ENCODE results near the gene DACT2. TPM values are rescaled to one million over a fixed set of nuclear protein-coding genes. Genes with fewer than 3 reads are reported as not detected.

DACT2 gene
- total and polyA plus RNA-seq, 7 donors = 0.01 to 0.17 TPM; not detected in 5

GRCh38 chr6:168264593-168265335 is 54.8 kb downstream of the DACT2 start:
- no peak for DNase-seq
- no peaks in the 10 kb centered on the region for H3K9me3 ChIP-seq
- intact Hi-C loops (cut with DNase I) = no loop called here
- TF ChIP-seq CTCF (IDR thresholded peaks at IDR 0.05) = no peak
- H3K27ac ChIP-seq = no peak overlapping the region
- 42 to 54% (median 45%) methylated on average over 18 to 19 of the region's 19 CpGs for WGBS, 3 donors
- no peaks in the 10 kb centered on the region for H3K4me1 ChIP-seq
- no peaks in the 10 kb centered on the region for H3K36me3 ChIP-seq (ENCODE audit: insufficient read depth in 1 of 2, low read depth in 1 of 2)
- no peak overlapping the region for H3K4me3 ChIP-seq
- peaks cover 0 to 9% (median 2%) of the 10 kb centered on the region in 3 donors for H3K27me3 ChIP-seq (ENCODE audit: insufficient read depth in 3 of 3, low read length in 2 of 3)
- ATAC-seq = no peak

DNA sequence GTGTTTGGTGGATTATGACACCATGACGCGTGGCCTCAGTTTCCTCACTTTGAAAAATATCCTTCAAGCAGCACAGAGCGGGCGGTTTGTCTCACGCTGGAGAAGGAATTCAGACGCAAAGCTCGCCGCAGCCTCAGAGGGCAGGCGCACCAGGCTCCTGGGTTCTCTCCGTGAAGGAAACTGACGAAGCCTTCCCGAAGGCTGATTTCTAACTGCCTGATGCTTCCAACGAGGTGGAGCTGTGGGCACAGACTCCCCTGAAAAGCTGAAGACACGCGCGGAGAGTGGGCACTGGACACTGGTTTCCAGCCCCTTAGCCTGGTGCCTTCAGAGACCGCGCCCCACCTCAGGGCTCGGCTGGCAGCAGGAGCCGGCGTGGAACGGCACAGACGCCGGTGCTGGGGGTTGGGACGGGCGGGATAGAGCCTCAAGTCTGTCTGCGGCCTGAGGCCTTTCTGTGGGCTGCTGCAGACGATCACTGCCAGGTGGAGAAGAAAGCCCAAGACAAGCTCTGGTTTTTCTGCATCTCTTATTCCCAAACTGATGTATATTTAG is 56.1 kb downstream of the DACT2 start:
- H3K27me3 ChIP-seq (ENCODE audit: insufficient read depth in 3 of 3, low read length in 2 of 3) = peaks cover 0 to 9% (median 2%) of the 10 kb centered on the region in 3 donors
- H3K4me1 ChIP-seq = no peaks in the 10 kb centered on the region
- DNase-seq = no peak
- ATAC-seq = no peak
- no peak overlapping the region for H3K4me3 ChIP-seq
- H3K27ac ChIP-seq = no peak overlapping the region
- intact Hi-C loops (cut with DNase I) = no loop called here
- 91 to 95% (median 94%) methylated on average over 28 of the region's 28 CpGs for WGBS, 3 donors
- H3K36me3 ChIP-seq (ENCODE audit: insufficient read depth in 1 of 2, low read depth in 1 of 2) = no peaks in the 10 kb centered on the region
- H3K9me3 ChIP-seq = no peaks in the 10 kb centered on the region
- no peak for TF ChIP-seq CTCF (IDR thresholded peaks at IDR 0.05)

- 91 to 95% (median 94%) methylated on average over 12 of the region's 12 CpGs for WGBS, 3 donors
- no peaks in the 10 kb centered on the region for H3K4me1 ChIP-seq
- intact Hi-C loops (cut with DNase I) = no loop called here
- no peak for ATAC-seq
- H3K27ac ChIP-seq = no peak overlapping the region
- no peak for DNase-seq
- H3K4me3 ChIP-seq = no peak overlapping the region
- H3K27me3 ChIP-seq (ENCODE audit: insufficient read depth in 3 of 3, low read length in 2 of 3) = peaks cover 0 to 9% (median 2%) of the 10 kb centered on the region in 3 donors
- no peaks in the 10 kb centered on the region for H3K9me3 ChIP-seq
- no peaks in the 10 kb centered on the region for H3K36me3 ChIP-seq (ENCODE audit: insufficient read depth in 1 of 2, low read depth in 1 of 2)
- no peak for TF ChIP-seq CTCF (IDR thresholded peaks at IDR 0.05)
These were observed 58.3 kb downstream of the DACT2 start for GRCh38 chr6:168261234-168261633.

GRCh38 chr6:168260420-168260987 is 59.1 kb downstream of the DACT2 start:
- DNase-seq (no peak), ATAC-seq (no peak)

More at GRCh38 chr6:168260420-168260987, 59.1 kb downstream of the DACT2 start:
- 82 to 86% (median 84%) methylated on average over 23 to 24 of the region's 24 CpGs for WGBS, 3 donors
- intact Hi-C loops (cut with DNase I) = no loop called here
- Histone ChIP-seq H3K27me3 (ENCODE audit: insufficient read depth in 3 of 3, low read length in 2 of 3) (peaks cover 0 to 5% (median 0%) of the 10 kb centered on the region in 3 donors), H3K9me3 (peaks cover under 1% of the 10 kb centered on the region), H3K36me3 (ENCODE audit: insufficient read depth in 1 of 2, low read depth in 1 of 2) (no peaks in the 10 kb centered on the region), H3K4me3 (no peak overlapping the region), H3K27ac (no peak overlapping the region), H3K4me1 (no peaks in the 10 kb centered on the region)
- TF ChIP-seq CTCF (IDR thresholded peaks at IDR 0.05) = no peak

Data from psoas muscle (tissue), 8 donors.